GM18526 (cell line): ENCODE measurements around the gene INS.

Source experiments
- POLR2A ChIP-seq: IDR thresholded peaks from 3 replicates; pipeline ENCODE4 v1.6.1; 2011; ENCODE audit not compliant: insufficient read length; ENCODE audit errors: extremely low read depth

The INS gene

DNA sequence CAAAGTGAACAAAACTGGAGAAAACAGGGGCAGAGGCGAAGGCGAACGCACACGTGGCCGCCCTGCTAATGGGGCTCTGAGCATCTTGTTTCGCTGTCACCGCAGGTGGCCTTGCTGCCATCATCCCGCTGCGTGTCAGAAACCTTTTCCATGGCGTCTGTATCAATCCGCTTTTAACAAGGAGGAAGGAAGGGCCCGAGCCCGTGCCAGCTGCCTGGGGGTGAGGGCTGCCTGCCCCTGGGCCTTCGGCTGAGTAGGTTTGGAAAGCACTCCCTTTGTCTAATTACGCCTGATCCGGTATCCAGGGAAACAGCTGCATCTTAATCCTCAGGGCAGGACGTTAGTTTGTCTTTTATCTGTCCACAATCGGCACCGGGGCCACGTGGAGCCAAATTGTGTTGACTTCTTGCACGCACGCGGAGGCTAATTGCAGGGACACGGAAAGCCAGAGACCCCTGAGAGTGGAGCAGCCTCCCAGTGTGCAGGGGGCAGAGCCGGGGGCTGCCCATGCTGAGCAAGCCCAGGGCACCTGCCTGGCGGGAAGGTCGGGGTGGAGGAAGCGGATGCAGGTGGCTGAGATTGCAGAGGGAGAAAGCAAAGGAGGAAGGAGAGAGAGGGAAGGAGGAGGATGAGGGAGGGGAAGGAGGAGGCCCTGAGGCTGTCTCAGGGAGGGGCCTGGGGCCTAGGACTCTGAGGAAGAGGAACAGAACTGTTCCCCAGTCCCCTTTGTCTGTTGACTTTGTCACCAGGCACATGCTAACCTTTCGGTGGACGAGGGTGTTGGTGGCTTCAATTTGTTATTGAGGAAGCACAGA is 29.9 kb upstream of the INS start:
- no peak for TF ChIP-seq POLR2A

DNA sequence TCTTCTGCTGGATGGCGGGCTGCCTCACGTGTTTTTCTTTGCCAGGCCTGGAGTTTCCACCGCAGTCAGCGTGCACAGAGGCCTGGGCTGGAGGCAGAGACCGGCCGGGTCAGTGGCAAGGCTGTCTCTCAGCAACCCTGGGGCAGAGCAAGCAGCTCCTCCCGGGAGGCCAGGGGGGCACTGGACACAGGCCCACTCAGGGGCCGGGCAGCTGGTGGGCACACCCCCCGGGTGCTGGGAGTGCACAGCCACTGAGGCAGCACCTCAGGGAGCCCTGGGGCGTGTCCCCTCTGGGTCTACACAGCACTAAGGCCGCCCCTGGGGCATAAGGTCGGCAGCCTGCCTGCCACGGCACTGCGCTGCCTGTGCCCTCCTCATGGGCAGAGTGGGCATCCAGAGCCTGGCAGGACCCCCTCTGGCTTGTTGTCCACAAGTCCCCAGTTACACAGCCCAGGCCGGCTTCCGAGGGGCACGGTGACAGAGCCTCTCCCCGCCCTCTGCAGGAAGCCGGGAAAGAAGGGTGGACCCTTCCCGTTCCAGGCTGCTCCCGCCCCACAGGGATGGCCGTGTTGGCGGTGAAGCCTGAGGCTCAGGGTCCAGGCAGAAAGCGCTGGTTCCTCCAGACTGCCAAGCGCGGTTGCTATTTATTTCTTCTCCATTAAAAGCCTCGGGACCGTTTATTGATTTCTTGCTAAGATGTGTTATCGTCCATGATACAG is 29.1 kb upstream of the INS start:
- no peak for TF ChIP-seq POLR2A

DNA sequence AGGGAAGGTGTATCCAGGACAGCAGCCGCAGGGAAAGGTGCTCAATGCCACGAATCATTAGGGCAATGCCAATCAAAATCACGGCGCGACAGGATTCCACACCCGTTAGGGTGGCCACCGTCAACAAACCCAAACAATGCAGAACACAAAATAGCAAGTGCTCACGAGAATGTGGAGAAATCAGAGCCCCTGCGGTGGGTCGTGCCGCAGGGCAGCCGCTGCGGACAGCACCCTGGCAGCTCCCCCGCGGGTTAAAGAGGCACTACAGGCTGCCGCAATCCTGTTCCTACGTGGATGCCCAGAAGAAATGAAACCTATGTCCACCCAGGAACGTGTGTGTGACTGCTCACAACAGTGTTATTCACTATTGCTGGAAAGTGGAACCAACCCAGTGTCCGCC is 27.7 kb upstream of the INS start:
- TF ChIP-seq POLR2A: no peak

GRCh38 chr11:2187280-2187707 is 26.3 kb upstream of the INS start:
- TF ChIP-seq POLR2A: no peak

DNA sequence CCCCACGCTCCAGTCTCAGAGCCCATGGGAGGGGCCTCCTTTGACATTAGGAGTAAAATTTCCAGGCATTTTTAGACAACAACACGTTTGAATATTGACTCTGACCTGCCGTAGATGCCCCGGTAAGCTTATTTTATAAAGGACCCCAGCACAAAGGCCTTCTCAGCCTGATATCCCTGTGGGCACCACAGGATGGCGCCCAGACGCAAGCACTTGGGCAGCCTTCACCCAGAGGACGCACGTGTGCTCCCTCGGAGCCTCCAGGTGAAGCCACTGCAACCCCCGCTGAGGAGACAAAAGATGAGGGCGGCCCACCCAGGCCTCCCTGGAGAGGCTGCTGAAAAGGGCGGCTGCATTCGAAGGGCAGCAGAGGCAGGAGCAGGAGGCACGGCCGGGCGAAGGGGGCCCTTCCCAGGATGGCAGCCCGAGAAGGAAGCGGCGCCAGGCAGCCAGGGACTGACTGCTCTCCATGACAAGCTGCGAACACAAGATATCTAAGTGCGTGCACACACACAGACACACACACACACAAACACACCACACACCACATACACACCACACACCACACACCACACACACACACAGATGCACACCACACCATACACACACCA is 25.8 kb upstream of the INS start:
- no peak for TF ChIP-seq POLR2A

DNA sequence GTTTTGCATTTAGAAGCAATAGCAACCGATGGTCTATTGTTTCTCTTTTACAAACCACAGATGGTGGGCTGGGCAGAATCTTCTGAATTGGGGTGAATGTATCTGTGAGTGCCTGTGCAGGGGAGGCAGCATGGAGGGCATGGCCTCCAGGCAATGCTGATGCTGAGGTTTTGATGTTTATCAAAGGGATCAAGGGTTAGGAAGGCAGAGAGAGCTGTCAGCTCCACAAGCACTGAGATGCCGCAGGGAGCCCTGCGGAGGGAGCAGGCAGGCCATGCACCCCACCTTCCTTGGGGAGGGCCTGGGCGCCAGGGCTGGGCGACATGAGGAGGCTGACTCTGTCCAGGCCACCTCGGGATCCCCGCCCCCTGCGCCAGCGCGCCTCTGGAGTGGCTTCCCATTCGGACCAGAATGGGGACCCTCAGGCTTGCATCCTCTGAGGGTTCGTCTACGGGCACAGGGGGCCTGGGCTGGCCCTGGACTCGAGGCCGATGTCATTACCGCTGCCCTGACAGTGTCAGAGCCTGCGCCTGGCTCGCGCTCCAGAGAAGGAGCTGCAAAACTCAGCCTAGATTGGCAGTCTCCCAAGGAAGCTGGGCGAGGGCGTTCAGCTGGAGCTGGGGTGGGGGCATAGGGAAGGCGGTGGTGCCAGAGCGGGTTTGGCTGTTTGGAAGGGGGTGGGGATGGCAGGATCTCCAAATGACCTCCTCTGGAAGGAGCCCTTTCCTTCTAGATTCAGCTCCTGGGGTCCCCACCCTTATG is 24.5 kb upstream of the INS start:
- no peak for TF ChIP-seq POLR2A

DNA sequence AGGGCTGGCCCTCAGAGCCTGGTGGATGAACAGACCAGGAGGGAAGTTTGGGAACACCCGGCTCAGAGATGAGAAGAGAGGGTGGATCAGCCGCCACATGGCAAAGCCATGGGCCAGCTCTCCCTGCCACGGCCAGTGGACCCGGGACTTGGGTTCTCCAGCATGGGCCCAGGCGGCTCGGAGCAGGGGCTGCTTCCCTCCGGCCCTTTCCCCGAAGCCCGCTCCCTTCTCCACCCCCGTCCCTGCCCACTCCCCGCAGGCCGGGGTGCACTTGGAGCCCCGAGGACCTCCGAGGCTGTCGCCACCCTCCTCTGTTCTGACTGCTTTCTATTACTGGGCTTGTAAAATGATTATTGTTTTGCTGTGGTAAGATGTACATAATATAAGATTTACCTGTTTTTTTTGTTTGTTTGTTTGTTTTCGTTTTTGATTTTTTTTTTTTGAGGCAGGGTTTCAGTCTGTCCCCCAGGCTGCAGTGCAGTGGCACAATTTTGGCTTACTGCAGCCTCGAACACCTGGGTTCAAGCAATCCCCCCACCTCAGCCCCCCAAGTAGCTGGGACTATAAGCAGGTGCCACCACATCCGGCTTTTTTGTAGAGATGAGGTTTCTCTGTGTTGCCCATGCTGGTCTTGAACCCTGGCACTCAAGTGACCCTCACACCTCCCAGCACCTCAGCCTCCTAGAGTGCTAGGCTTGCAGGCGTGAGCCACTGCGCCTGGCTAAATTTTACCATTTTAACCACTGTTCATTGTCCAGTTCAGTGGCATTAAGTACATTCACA is 21.9 kb upstream of the INS start:
- no peak for TF ChIP-seq POLR2A

GRCh38 chr11:2182075-2182474 is 21.1 kb upstream of the INS start:
- no peak for TF ChIP-seq POLR2A

DNA sequence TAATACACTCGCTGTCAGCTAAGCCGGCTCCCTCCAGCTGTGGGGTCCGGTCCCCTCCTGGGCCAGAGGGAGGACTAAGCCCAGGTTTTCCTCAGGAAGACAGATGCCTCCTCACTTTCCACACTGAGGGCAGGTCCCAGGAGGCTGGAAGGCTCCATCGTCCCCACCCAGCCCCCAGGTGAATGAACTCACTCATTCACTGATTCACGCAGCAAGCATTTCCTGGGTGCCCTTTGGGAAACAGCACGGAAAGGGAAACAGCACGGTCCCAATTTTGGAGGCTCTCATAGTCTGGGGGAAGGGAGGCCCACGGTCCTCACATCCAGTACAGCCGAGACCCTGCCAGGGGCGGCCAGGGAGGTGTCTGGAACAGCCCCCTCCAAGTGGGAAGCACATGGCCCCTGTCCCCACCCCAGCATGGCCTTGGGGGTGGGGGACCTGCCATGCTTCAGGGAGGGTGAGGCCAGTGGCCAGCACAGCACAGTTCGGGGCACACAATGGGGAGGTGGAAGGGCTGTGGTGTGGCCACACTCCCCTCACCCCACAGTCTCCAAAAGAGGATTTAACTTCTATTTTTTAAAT is 19.9 kb upstream of the INS start:
- TF ChIP-seq POLR2A: no peak

- no peak for TF ChIP-seq POLR2A
Observed at GRCh38 chr11:2180347-2180746, 19.3 kb upstream of the INS start.

DNA sequence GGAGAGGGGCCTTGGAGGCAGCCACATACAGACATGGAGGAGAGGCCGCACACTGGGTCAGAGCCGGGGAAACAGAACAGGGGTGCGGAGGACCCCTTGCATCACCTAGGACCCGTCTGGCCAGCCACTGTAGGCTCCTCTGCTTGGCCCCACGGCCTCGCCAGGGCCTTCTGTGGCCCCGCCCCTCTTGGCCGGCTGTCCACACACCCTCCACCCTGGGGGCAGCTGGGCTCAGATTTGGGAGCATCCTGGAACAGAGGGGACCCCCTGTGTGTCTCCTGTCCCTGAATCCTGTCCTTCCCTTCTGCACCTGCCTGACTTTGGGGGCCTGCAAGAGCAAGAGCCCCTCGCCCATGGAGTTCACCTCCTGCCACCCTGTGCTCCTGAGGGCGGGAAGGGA is 18.5 kb upstream of the INS start:
- no peak for TF ChIP-seq POLR2A

DNA sequence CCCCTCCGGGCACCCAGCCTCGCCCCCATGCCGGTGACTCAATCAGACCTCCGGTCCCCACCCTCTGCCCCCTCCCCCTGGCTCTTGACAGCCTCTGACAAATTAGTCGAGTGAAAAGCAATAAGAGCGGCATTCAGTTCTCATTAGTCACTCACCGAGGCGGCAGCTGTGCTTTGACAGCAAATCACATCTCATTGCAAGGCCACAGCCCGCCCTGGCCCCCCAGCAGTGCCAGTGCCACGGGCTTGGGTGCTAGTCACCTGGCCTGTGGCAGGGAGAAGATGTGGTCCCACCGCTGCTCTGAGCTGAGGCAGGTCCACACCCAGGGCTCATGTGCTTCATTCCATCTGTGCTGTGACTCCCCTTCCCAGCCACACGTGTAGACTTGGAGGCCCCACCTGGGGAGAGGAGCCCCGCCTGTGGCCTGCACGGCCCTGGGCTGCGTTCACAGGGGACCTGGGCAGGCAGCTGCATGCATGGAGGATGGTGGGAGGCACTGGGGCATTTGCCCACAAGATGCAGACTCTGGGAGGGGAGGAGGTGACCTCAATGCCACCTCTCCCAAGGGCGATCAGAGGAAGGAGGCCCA is 18.0 kb upstream of the INS start:
- TF ChIP-seq POLR2A: no peak

- TF ChIP-seq POLR2A: no peak
Observed at GRCh38 chr11:2177076-2177475, 16.1 kb upstream of the INS start.

- no peak for TF ChIP-seq POLR2A
Observed at GRCh38 chr11:2176389-2176900, 15.4 kb upstream of the INS start.

GRCh38 chr11:2175659-2176058 is 14.7 kb upstream of the INS start:
- no peak for TF ChIP-seq POLR2A
